Cardiac muscle cell (in vitro differentiated cells and primary cell): Measurements from ENCODE around the gene RHOJ. TPM values are rescaled to one million over a fixed set of nuclear protein-coding genes. Genes with fewer than 3 reads are reported as not detected.

Experiments
- DNase-seq, 2 donors: peaks; one replicate each; pipeline versions ENCODE4 v3.0.0 to v3.0.0-alpha.2; 2010 to 2017; ENCODE audit warnings: low read depth in 1 of 2, low spot score in 1 of 2
- H3K27ac ChIP-seq: fragments of 200-600 bp; sonication (generic); 2 replicates; pipeline ENCODE4 v1.5.1; 2016
- H3K27me3 ChIP-seq: fragments of 200-600 bp; sonication (generic); 2 replicates; pipeline ENCODE4 v1.6.0; 2016; ENCODE audit warnings: control low read depth
- H3K36me3 ChIP-seq: fragments of 200-600 bp; sonication (generic); 2 replicates; pipeline ENCODE4 v1.5.1; 2016; ENCODE audit warnings: control low read depth
- H3K4me1 ChIP-seq: fragments of 200-600 bp; sonication (generic); 2 replicates; pipeline ENCODE4 v1.8.1; 2017; ENCODE audit warnings: low read depth, mild to moderate bottlenecking, mixed run types
- H3K4me3 ChIP-seq: fragments of 200-600 bp; sonication (generic); 2 replicates; pipeline ENCODE4 v1.5.1; 2016; ENCODE audit warnings: mild to moderate bottlenecking
- H3K9me3 ChIP-seq: fragments of 200-600 bp; sonication (generic); 2 replicates; pipeline ENCODE4 v1.5.1; 2017; ENCODE audit warnings: low read depth, mild to moderate bottlenecking, control low read depth
- CTCF ChIP-seq: IDR thresholded peaks from 2 replicates; pipeline ENCODE4 v1.5.1; 2012; ENCODE audit warnings: low read depth, mild to moderate bottlenecking, low read length
- polyA plus RNA-seq: library from polyadenylated mRNA; unstranded; fragments of >200 nt; fragmentation: Nextera tagmentation; extraction: Ambion mirVana; gene quantifications from 2 replicates; pipeline ENCODE4 v1.2.1, GENCODE V29; 2016
- total RNA-seq: library from RNA; depleted of rRNA; stranded (reverse); fragments of >200 nt; gene quantifications from 2 replicates; pipeline ENCODE4 v1.2.3, GENCODE V29; 2016

The RHOJ gene
- total and polyA plus RNA-seq, 2 experiments from 2014 or later: 0.18 TPM; not detected in 1

GRCh38 chr14:63182968-63183367, 21.3 kb upstream of the RHOJ start:
- no peaks in the 10 kb centered on the region for H3K27me3 ChIP-seq
- DNase-seq: no peak
- H3K27ac ChIP-seq: no peak overlapping the region
- H3K36me3 ChIP-seq: no peaks in the 10 kb centered on the region
- H3K9me3 ChIP-seq: no peaks in the 10 kb centered on the region
- no peak overlapping the region for H3K4me3 ChIP-seq
- H3K4me1 ChIP-seq: no peaks in the 10 kb centered on the region
- no peak for TF ChIP-seq CTCF

GRCh38 chr14:63186453-63186852, 17.8 kb upstream of the RHOJ start:
- no peak overlapping the region for H3K27ac ChIP-seq
- peak in 1 of 2 donors; percentile 65 for DNase-seq

GRCh38 chr14:63191211-63191610, 13.0 kb upstream of the RHOJ start:
- DNase-seq: no peak
- Histone ChIP-seq H3K27ac (no peak overlapping the region), H3K27me3 (no peaks in the 10 kb centered on the region), H3K36me3 (no peaks in the 10 kb centered on the region), H3K4me3 (no peak overlapping the region), H3K4me1 (no peaks in the 10 kb centered on the region), H3K9me3 (no peaks in the 10 kb centered on the region)
- TF ChIP-seq CTCF: no peak

More at GRCh38 chr14:63186453-63186852, 17.8 kb upstream of the RHOJ start:
- Histone ChIP-seq H3K4me3 (no peak overlapping the region), H3K36me3 (no peaks in the 10 kb centered on the region), H3K4me1 (no peaks in the 10 kb centered on the region), H3K9me3 (no peaks in the 10 kb centered on the region), H3K27me3 (no peaks in the 10 kb centered on the region)
- TF ChIP-seq CTCF: no peak

GRCh38 chr14:63192085-63192484, 12.2 kb upstream of the RHOJ start:
- H3K27ac ChIP-seq: no peak overlapping the region
- DNase-seq: peak in 1 of 2 donors; percentile 55
- H3K4me1 ChIP-seq: no peaks in the 10 kb centered on the region
- H3K4me3 ChIP-seq: no peak overlapping the region
- H3K36me3 ChIP-seq: no peaks in the 10 kb centered on the region
- no peaks in the 10 kb centered on the region for H3K9me3 ChIP-seq
- TF ChIP-seq CTCF: no peak
- H3K27me3 ChIP-seq: no peaks in the 10 kb centered on the region

GRCh38 chr14:63193236-63193635, 11.0 kb upstream of the RHOJ start:
- no peak for TF ChIP-seq CTCF
- H3K36me3 ChIP-seq: no peaks in the 10 kb centered on the region
- no peak for DNase-seq
- H3K4me1 ChIP-seq: no peaks in the 10 kb centered on the region
- no peak overlapping the region for H3K27ac ChIP-seq
- no peaks in the 10 kb centered on the region for H3K27me3 ChIP-seq
- no peak overlapping the region for H3K4me3 ChIP-seq
- H3K9me3 ChIP-seq: no peaks in the 10 kb centered on the region
